22Rv1 (cell line): ENCODE results near the gene AHRR.
"Not testable (repeated sequence)": the region's sequence is repeated elsewhere in the genome, so short reads cannot be mapped to it uniquely, and the experiment has no call there.

Experiments
- H3K27ac ChIP-seq: fragments of 450-650 bp; 2 replicates; pipeline ENCODE4 v1.5.1; 2017
- CTCF ChIP-seq: fragments of 450-650 bp; IDR thresholded peaks from 2 replicates; pipeline ENCODE4 v1.5.1; 2017; ENCODE audit warnings: mild to moderate bottlenecking
- ZFX ChIP-seq: fragments of 450-650 bp; IDR thresholded peaks from 2 replicates; pipeline ENCODE4 v1.6.1; 2017; ENCODE audit warnings: antibody characterized with exemption, borderline replicate concordance

The AHRR gene

GRCh38 chr5:367358-368130 lies 46.0 kb downstream of the AHRR start:
- H3K27ac ChIP-seq = no peak overlapping the region
- TF ChIP-seq CTCF (no peak), ZFX (no peak)

GRCh38 chr5:368183-369084 lies 46.9 kb downstream of the AHRR start:
- TF ChIP-seq CTCF (no peak), ZFX (no peak)
- H3K27ac ChIP-seq = no peak overlapping the region

DNA sequence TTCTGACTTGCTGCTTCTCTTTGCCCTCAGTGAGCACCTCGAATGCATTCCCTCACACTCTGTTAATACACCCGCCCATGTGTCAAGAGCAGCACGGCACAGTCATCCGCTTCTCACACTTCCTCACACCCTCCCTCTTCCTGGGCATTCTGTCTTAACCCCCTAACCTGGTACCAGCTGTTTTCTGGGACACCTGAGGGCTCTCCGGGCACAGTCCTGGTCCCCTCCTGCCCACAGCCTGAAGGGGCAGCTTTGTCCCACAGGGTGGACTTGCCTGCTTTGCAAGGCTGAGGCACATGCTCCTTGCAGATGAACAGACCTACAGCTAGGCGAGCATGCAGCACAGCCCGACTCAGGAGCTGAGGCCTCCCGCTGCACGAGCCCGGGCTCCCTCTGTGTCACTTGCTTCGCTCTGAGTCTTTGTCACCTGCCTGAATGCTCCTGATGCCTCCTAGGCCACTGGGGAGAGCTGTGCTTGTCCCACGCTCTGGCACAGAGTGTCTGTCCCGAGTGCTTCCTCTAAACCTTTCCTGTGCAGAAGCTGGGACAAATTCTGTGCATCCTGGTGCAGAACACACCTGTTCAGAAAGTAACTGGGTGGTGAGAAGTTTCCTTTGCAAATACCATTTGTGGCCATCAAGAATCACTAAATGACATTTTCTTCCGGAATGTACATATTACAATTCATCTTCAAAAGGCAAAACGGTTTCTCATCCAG lies 47.8 kb downstream of the AHRR start:
- TF ChIP-seq ZFX (no peak), CTCF (no peak)
- H3K27ac ChIP-seq = no peak overlapping the region

DNA sequence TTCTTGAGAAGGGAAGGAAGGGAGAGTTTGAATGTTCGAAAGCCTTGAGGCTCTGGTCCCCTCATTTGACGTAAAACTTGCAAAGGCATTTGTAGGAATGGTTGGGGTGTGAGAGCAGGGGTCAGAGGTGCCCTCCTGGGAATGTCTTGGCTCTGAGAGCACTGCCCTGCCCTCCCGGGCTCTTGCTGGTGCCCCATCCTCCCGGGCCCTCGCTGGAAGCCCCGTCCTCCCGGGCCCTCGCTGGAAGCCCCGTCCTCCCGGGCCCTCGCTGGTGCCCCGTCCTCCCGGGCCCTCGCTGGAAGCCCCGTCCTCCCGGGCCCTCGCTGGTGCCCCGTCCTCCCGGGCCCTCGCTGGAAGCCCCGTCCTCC lies 48.3 kb downstream of the AHRR start:
- H3K27ac ChIP-seq = not testable (repeated sequence)

DNA sequence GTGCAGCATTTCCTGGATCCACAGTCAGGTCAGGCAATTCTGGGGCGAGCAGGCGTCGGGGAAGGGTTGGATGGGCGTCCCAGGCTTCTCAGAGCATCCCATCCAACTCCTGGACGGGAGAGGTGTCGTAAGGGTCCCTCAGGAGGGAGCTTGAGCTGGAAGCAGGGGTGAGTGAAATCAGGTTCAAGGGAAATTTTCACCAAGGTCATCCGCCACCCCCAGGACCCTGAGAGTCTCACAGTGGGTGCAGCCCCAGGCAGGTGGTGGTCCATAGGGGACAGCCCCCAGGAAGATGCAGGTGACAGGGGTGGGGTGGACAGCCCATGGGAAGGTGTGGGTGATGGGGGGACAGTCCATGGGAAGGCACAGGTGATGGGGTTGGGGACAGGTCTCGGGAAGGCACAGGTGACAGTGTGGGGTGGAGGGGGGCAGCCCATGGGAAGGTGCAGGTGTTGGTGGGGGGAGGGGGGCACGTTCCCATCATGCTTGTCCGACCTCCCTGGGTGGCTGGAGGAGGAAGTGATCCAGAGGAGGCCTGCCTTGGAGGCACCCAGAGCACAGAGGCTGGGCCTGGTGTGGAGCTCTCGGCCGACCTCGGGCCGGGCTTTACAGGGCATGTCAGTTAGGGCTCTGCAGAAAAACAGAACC lies 48.9 kb downstream of the AHRR start:
- no peak overlapping the region for H3K27ac ChIP-seq
- no peak for TF ChIP-seq CTCF
- TF ChIP-seq ZFX = no peak

- TF ChIP-seq ZFX (no peak), CTCF (no peak)
- no peak overlapping the region for H3K27ac ChIP-seq
Observed at GRCh38 chr5:370959-371810, 49.7 kb downstream of the AHRR start.
